GM12878 (cell line): ENCODE measurements around the gene VPS25. TPM values are rescaled to one million over a fixed set of nuclear protein-coding genes. Genes with fewer than 3 reads are reported as not detected.

ENCODE experiments used
- BCL3 ChIP-seq: IDR thresholded peaks from 2 replicates; pipeline ENCODE4 v1.6.1; 2011; ENCODE audit warnings: borderline replicate concordance, low read depth, mild to moderate bottlenecking, moderate library complexity, low read length; ENCODE audit not compliant: insufficient read depth, poor library complexity, severe bottlenecking
- IRF4 ChIP-seq: IDR thresholded peaks from 2 replicates; pipeline ENCODE4 v1.6.1; 2011; ENCODE audit warnings: low read depth, low read length
- JUNB ChIP-seq: IDR thresholded peaks from 2 replicates; pipeline ENCODE4 v1.6.1; 2016; ENCODE audit warnings: antibody characterized with exemption, mild to moderate bottlenecking
- JUND ChIP-seq: IDR thresholded peaks from 2 replicates; pipeline ENCODE4 v1.6.1; 2012; ENCODE audit warnings: low read depth, mild to moderate bottlenecking, low read length, improper control_type of control experiment, moderate library complexity
- KDM1A ChIP-seq: fragments of 200-600 bp; sonication (generic); IDR thresholded peaks from 2 replicates; pipeline ENCODE4 v1.6.1; 2016; ENCODE audit warnings: borderline replicate concordance
- NRF1 ChIP-seq: conservative IDR thresholded peaks from 2 replicates; pipeline ENCODE4 v1.6.1; 2011; ENCODE audit warnings: mild to moderate bottlenecking, low read depth, low read length, improper control_type of control experiment
- PML ChIP-seq: IDR thresholded peaks from 2 replicates; pipeline ENCODE4 v1.6.1; 2012; ENCODE audit warnings: low read length, inconsistent platforms
- POLR2AphosphoS5 ChIP-seq: IDR thresholded peaks from 2 replicates; pipeline ENCODE4 v1.6.1; 2011; ENCODE audit warnings: mild to moderate bottlenecking, low read length, inconsistent platforms
- RCOR1 ChIP-seq: conservative IDR thresholded peaks from 2 replicates; pipeline ENCODE4 v1.6.1; 2012; ENCODE audit warnings: low read depth, low read length, improper control_type of control experiment
- SPI1 ChIP-seq: IDR thresholded peaks from 2 replicates; pipeline ENCODE4 v1.6.1; 2011; ENCODE audit warnings: low read depth, mild to moderate bottlenecking, low read length, moderate library complexity, borderline replicate concordance; ENCODE audit not compliant: insufficient read depth
- STAT3 ChIP-seq: IDR thresholded peaks from 2 replicates; pipeline ENCODE4 v1.6.1; 2011; ENCODE audit warnings: low read depth, low read length, improper control_type of control experiment
- WRNIP1 ChIP-seq: IDR thresholded peaks from 2 replicates; pipeline ENCODE4 v1.6.1; 2011; ENCODE audit warnings: low read depth, low read length, improper control_type of control experiment, borderline replicate concordance
- ZBTB40 ChIP-seq: fragments of 450-650 bp; IDR thresholded peaks from 2 replicates; pipeline ENCODE4 v1.6.1; 2016; ENCODE audit warnings: mild to moderate bottlenecking, moderate library complexity, borderline replicate concordance
- polyA plus RNA-seq, 11 experiments: library from polyadenylated mRNA; depleted of rRNA in 4 of 11; unstranded in 6 of 11; stranded (reverse) in 5 of 11; fragments of >200 nt; fragmentation: Nextera tagmentation in 4 of 11; fragmentation: Illumina TruSeq in 1 of 11; extraction: Ambion mirVana in 4 of 11; extraction: Trizol in 1 of 11; gene quantifications; 1 replicate in 1 of 11; 2 replicates in 10 of 11; pipeline versions ENCODE4 v1.2.1 to v1.2.3, GENCODE V29; 2011 to 2016; ENCODE audit warnings: inconsistent platforms in 2 of 11, missing spikeins in 2 of 11, low read depth in 1 of 11
- total RNA-seq, 4 experiments: library from RNA; depleted of rRNA in 3 of 4; stranded (reverse); fragments of >200 nt in 3 of 4; fragmentation: Illumina TruSeq in 1 of 4; extraction: Trizol in 1 of 4; gene quantifications; 2 replicates each; pipeline versions ENCODE4 v1.2.1 to v1.2.3, GENCODE V29; 2013 to 2021

VPS25 gene
- total and polyA plus RNA-seq, 10 of the 15 experiments (the other 5 are each of a cell fraction or from before 2014, with no cell fraction given), result 92.7 to 185 (median 136) TPM

GRCh38 chr17:42798011-42798382, 24.7 kb downstream of the VPS25 start (continued):
- TF ChIP-seq ZBTB40 (no peak), IRF4 (no peak), SPI1 (no peak), PML (no peak), POLR2AphosphoS5 (no peak), WRNIP1 (no peak), STAT3 (no peak), KDM1A (no peak), JUND (no peak), RCOR1 (no peak), JUNB (no peak), BCL3 (no peak), NRF1 (no peak)
